Aorta (tissue), 5 donors: ENCODE results near the gene CARTPT. TPM values are rescaled to one million over a fixed set of nuclear protein-coding genes. Genes with fewer than 3 reads are reported as not detected.

ENCODE experiments used
- ATAC-seq: fragments of 200-7000 bp; cut with Tn5 transposase; one replicate; pipeline ENCODE4 v1.9.1; 2022; ENCODE audit warnings: moderate library complexity; ENCODE audit not compliant: low FRiP score
- DNase-seq, 2 donors: peaks; one replicate each; pipeline ENCODE4 v3.0.0-alpha.2; 2020
- H3K27ac ChIP-seq, 2 donors: one replicate each; pipeline ENCODE4 v1.5.1; 2013; ENCODE audit warnings: low read length in 2 of 2, mild to moderate bottlenecking in 2 of 2, moderate library complexity in 2 of 2, control low read depth in 1 of 2, inconsistent platforms in 1 of 2, low read depth in 1 of 2
- H3K27me3 ChIP-seq, 2 donors: one replicate each; pipeline ENCODE4 v1.6.1; 2013; ENCODE audit warnings: control low read depth in 1 of 2, low read length in 1 of 2, mild to moderate bottlenecking in 1 of 2, moderate library complexity in 1 of 2; ENCODE audit not compliant: insufficient read depth in 2 of 2, control insufficient read depth in 1 of 2
- H3K36me3 ChIP-seq, 2 donors: one replicate each; pipeline ENCODE4 v1.6.1; 2013; ENCODE audit warnings: control low read depth in 1 of 2, low read length in 1 of 2, mild to moderate bottlenecking in 1 of 2; ENCODE audit not compliant: insufficient read depth in 2 of 2, control insufficient read depth in 1 of 2
- H3K4me1 ChIP-seq, 2 donors: one replicate each; pipeline ENCODE4 v1.6.1; 2013; ENCODE audit warnings: low read length in 2 of 2, control low read depth in 1 of 2, mild to moderate bottlenecking in 1 of 2, moderate library complexity in 1 of 2; ENCODE audit not compliant: insufficient read depth in 2 of 2, control insufficient read depth in 1 of 2
- H3K4me3 ChIP-seq, 2 donors: one replicate each; pipeline ENCODE4 v1.5.1; 2013; ENCODE audit warnings: low read length in 2 of 2, control low read depth in 1 of 2, mild to moderate bottlenecking in 1 of 2
- H3K9me3 ChIP-seq: one replicate; pipeline ENCODE4 v1.6.1; 2013; ENCODE audit warnings: mild to moderate bottlenecking, low read length; ENCODE audit not compliant: control insufficient read depth
- WGBS, 2 donors: extraction: QIAGEN DNeasy Blood & Tissue Kit; methylation state at CpG; one replicate each; pipeline ENCODE4 v1.1.7; 2013; 5-methylcytosine and 5-hydroxymethylcytosine counted together
- intact Hi-C, 2 donors: fragments of 100-400 bp; cut with DNase I; formaldehyde crosslinking; loops; one replicate each; pipeline versions ENCODE4 v1.14.2 to v1.15.0; 2022
- polyA plus RNA-seq, 2 donors: library from polyadenylated mRNA; stranded (reverse); fragments of 200-250 nt; gene quantifications; one replicate each; pipeline ENCODE4 v1.2.3, GENCODE V29; 2013
- total RNA-seq, 2 donors: library from RNA; stranded (reverse); fragmentation: NEBNext Ultra II Directional; extraction: Animal tissue kit (Norgen Biotek cat#: 25700); gene quantifications; one replicate each; pipeline ENCODE4 v1.2.1, GENCODE V29; 2021
- donor health status: healthy with polysubstance abuse.
- donor health status: Bipolar disorder and iron deficiency.
- donor health status: DM: no; HTN: no; CAD: no.
- donor health status: DM: no; HTN: no; CAD: no.
- donor health status: DM: yes; HTN: yes; CAD: no.

CARTPT gene
- total and polyA plus RNA-seq, 4 donors = 0.51 to 30.8 TPM; not detected in 2

GRCh38 chr5:71714911-71715310 is 4.2 kb upstream of the CARTPT start:
- DNase-seq = no peak
- H3K27me3 ChIP-seq = no peaks in the 10 kb centered on the region
- WGBS, 2 donors = 19 to 27% methylated on average over 2 of the region's 2 CpGs

GRCh38 chr5:71727978-71728377 is 8.9 kb downstream of the CARTPT start:
- 63 to 75% methylated on average over 2 of the region's 2 CpGs for WGBS, 2 donors
- intact Hi-C loops = no loop called here

More at GRCh38 chr5:71714911-71715310, 4.2 kb upstream of the CARTPT start:
- Histone ChIP-seq H3K27ac (no peak overlapping the region), H3K4me3 (no peak overlapping the region), H3K9me3 (no peaks in the 10 kb centered on the region), H3K4me1 (no peaks in the 10 kb centered on the region), H3K36me3 (no peaks in the 10 kb centered on the region)
- intact Hi-C loops = no loop called here
- no peak for ATAC-seq

GRCh38 chr5:71731015-71731414 is 11.9 kb downstream of the CARTPT start:
- H3K4me1 ChIP-seq = no peaks in the 10 kb centered on the region
- intact Hi-C loops = no loop called here
- H3K27me3 ChIP-seq = peaks cover 0 to 1% of the 10 kb centered on the region in 2 donors
- H3K36me3 ChIP-seq = no peaks in the 10 kb centered on the region
- ATAC-seq (no peak), DNase-seq (no peak)
- H3K4me3 ChIP-seq = no peak overlapping the region
- H3K9me3 ChIP-seq = no peaks in the 10 kb centered on the region
- H3K27ac ChIP-seq = no peak overlapping the region

More at GRCh38 chr5:71727978-71728377, 8.9 kb downstream of the CARTPT start:
- no peak for ATAC-seq
- no peak overlapping the region for H3K4me3 ChIP-seq
- H3K36me3 ChIP-seq = no peaks in the 10 kb centered on the region
- no peaks in the 10 kb centered on the region for H3K9me3 ChIP-seq
- no peak overlapping the region for H3K27ac ChIP-seq
- H3K4me1 ChIP-seq = no peaks in the 10 kb centered on the region
- no peak for DNase-seq
- peaks cover 0 to 1% of the 10 kb centered on the region in 2 donors for H3K27me3 ChIP-seq

- intact Hi-C loops = no loop called here
- ATAC-seq = no peak
- Histone ChIP-seq H3K27ac (no peak overlapping the region), H3K27me3 (peaks cover 0 to 1% of the 10 kb centered on the region in 2 donors), H3K36me3 (no peaks in the 10 kb centered on the region), H3K4me1 (no peaks in the 10 kb centered on the region), H3K4me3 (no peak overlapping the region), H3K9me3 (no peaks in the 10 kb centered on the region)
- WGBS, 2 donors = 17 to 24% methylated on average over 1 of the region's 1 CpG
- no peak for DNase-seq
These were observed 12.9 kb downstream of the CARTPT start for GRCh38 chr5:71732011-71732410.

- intact Hi-C loops = no loop called here
- H3K27ac ChIP-seq = no peak overlapping the region
- ATAC-seq (no peak), DNase-seq (no peak)
- H3K9me3 ChIP-seq = no peaks in the 10 kb centered on the region
- H3K4me3 ChIP-seq = no peak overlapping the region
- no peaks in the 10 kb centered on the region for H3K27me3 ChIP-seq
- no peaks in the 10 kb centered on the region for H3K36me3 ChIP-seq
- no peaks in the 10 kb centered on the region for H3K4me1 ChIP-seq
These were observed 15.1 kb downstream of the CARTPT start for GRCh38 chr5:71734141-71734540.

- ATAC-seq = no peak
These were observed 19.0 kb downstream of the CARTPT start for GRCh38 chr5:71737931-71738539.

GRCh38 chr5:71738662-71739361 is 19.7 kb downstream of the CARTPT start:
- intact Hi-C loops = no loop called here
- Histone ChIP-seq H3K27ac (no peak overlapping the region), H3K4me3 (no peak overlapping the region), H3K27me3 (no peaks in the 10 kb centered on the region), H3K36me3 (no peaks in the 10 kb centered on the region), H3K9me3 (peaks cover 3% of the 10 kb centered on the region), H3K4me1 (no peaks in the 10 kb centered on the region)
- 72 to 73% methylated on average over 4 of the region's 4 CpGs for WGBS, 2 donors
- DNase-seq (no peak), ATAC-seq (no peak)

More at GRCh38 chr5:71737931-71738539, 19.0 kb downstream of the CARTPT start:
- Histone ChIP-seq H3K27ac (no peak overlapping the region), H3K4me3 (no peak overlapping the region), H3K4me1 (no peaks in the 10 kb centered on the region), H3K27me3 (no peaks in the 10 kb centered on the region), H3K9me3 (peaks cover 3% of the 10 kb centered on the region), H3K36me3 (no peaks in the 10 kb centered on the region)
- WGBS, 2 donors = 84 to 90% methylated on average over 7 of the region's 7 CpGs
- DNase-seq = no peak
- intact Hi-C loops = no loop called here

- peaks cover 3% of the 10 kb centered on the region for H3K9me3 ChIP-seq
- WGBS, 2 donors = 81% methylated on average over 8 of the region's 8 CpGs
- H3K4me3 ChIP-seq = no peak overlapping the region
- H3K36me3 ChIP-seq = no peaks in the 10 kb centered on the region
- no peaks in the 10 kb centered on the region for H3K4me1 ChIP-seq
- no peak overlapping the region for H3K27ac ChIP-seq
- DNase-seq (no peak), ATAC-seq (no peak)
- no peaks in the 10 kb centered on the region for H3K27me3 ChIP-seq
- intact Hi-C loops = no loop called here
These were observed 21.1 kb downstream of the CARTPT start for GRCh38 chr5:71740015-71740753.
